K562 (cell line): ENCODE measurements around the gene TCF4. TPM values are rescaled to one million over a fixed set of nuclear protein-coding genes. Genes with fewer than 3 reads are reported as not detected.

Source experiments
- ATAC-seq: fragments of 200-7000 bp; cut with Tn5 transposase; 3 replicates; pipeline ENCODE4 v1.9.1; 2020; ENCODE audit warnings: moderate library complexity
- BruUV-seq: library from RNA; stranded (reverse); fragments of 400-500 nt; replicated peaks from 2 replicates; lab custom pipeline; 2021; lab: Mats Ljungman, UMichigan
- CTCF ChIA-PET: fragments of 300-600 bp; formaldehyde crosslinking; extraction: SDS; loops from one replicate; lab custom pipeline; 2021; ENCODE audit warnings: low intra/inter-chr PET ratio; lab: Yijun Ruan, JAX
- POLR2A ChIA-PET: fragments of 300-600, 350-650 bp; sonication (Branson Sonifier 250); formaldehyde crosslinking; extraction: SDS; loops from one replicate; lab custom pipeline; 2021; ENCODE audit warnings: antibody characterized with exemption, inconsistent platforms; lab: Yijun Ruan, JAX
- DNase-seq, 4 experiments: peaks; one replicate each; pipeline versions ENCODE4 v3.0.0 to v3.0.0-alpha.2; 2011 to 2018; ENCODE audit warnings: low spot score in 3 of 4, mixed read lengths in 3 of 4; ENCODE audit errors: extremely low read depth in 1 of 4
- FAIRE-seq: peaks from 2 replicates; lab custom pipeline; 2011; peaks lifted over from hg19 to GRCh38; lab: Jason Lieb, UNC
- H2AFZ ChIP-seq: 2 replicates; pipeline ENCODE4 v1.6.0; 2011; ENCODE audit warnings: low read depth, low read length, control low read depth, inconsistent platforms
- H3K27ac ChIP-seq: fragments of 200-600 bp; 3 replicates; pipeline ENCODE4 v1.8.0; 2011; ENCODE audit warnings: low read depth, mild to moderate bottlenecking, control low read depth, inconsistent platforms, low read length, moderate library complexity, mixed read lengths; ENCODE audit errors: extremely low read depth
- H3K27me3 ChIP-seq, 2 experiments: fragments of 300-600 bp in 1 of 2; 2 replicates in 1 of 2; 3 replicates in 1 of 2; pipeline versions ENCODE4 v1.6.0 to v1.8.0; 2011; ENCODE audit warnings: inconsistent platforms in 2 of 2, low read length in 2 of 2, mild to moderate bottlenecking in 1 of 2, mixed read lengths in 1 of 2, moderate library complexity in 1 of 2; ENCODE audit not compliant: control insufficient read depth in 2 of 2, insufficient read depth in 2 of 2
- H3K36me3 ChIP-seq: fragments of 300-600 bp; 3 replicates; pipeline ENCODE4 v1.8.0; 2011; ENCODE audit warnings: mild to moderate bottlenecking, low read length, inconsistent platforms; ENCODE audit not compliant: control insufficient read depth, insufficient read depth
- H3K4me1 ChIP-seq, 2 experiments: fragments of 200-600 bp in 1 of 2; replicated peaks in 1 of 2; 2 replicates in 1 of 2; 3 replicates in 1 of 2; pipeline versions ENCODE4 v1.5.1 to v1.8.0; 2011; ENCODE audit warnings: inconsistent platforms in 2 of 2, low read length in 2 of 2, mild to moderate bottlenecking in 1 of 2, mixed read lengths in 1 of 2, moderate library complexity in 1 of 2; ENCODE audit not compliant: control insufficient read depth in 2 of 2, insufficient read depth in 2 of 2
- H3K4me2 ChIP-seq: 2 replicates; pipeline ENCODE4 v1.6.1; 2011; ENCODE audit warnings: low read length, control low read depth, inconsistent platforms, mixed read lengths; ENCODE audit not compliant: insufficient read depth
- H3K4me3 ChIP-seq: fragments of 200-600 bp; sonication (generic), shearing (Covaris generic); 2 replicates; pipeline ENCODE4 v1.5.1; 2016; ENCODE audit warnings: control low read depth, inconsistent platforms
- H3K79me2 ChIP-seq: fragments of 200-600 bp; 3 replicates; pipeline ENCODE4 v1.8.0; 2011; ENCODE audit warnings: low read length, inconsistent platforms; ENCODE audit not compliant: control insufficient read depth, insufficient read depth
- H3K9ac ChIP-seq, 2 experiments: 2 replicates each; pipeline versions ENCODE4 v1.6.0 to v1.6.1; 2011; ENCODE audit warnings: low read depth in 2 of 2, low read length in 2 of 2, control low read depth in 1 of 2, inconsistent platforms in 1 of 2, mild to moderate bottlenecking in 1 of 2, mixed read lengths in 1 of 2; ENCODE audit not compliant: insufficient read depth in 1 of 2
- H3K9me1 ChIP-seq: one replicate; pipeline ENCODE4 v1.6.0; 2011; ENCODE audit warnings: inconsistent platforms, mild to moderate bottlenecking, low read length, moderate library complexity; ENCODE audit not compliant: control insufficient read depth, insufficient read depth
- H3K9me3 ChIP-seq: replicated peaks from 2 replicates; pipeline ENCODE4 v1.5.1; 2011; ENCODE audit warnings: low read depth, low read length, inconsistent platforms; ENCODE audit not compliant: control insufficient read depth, insufficient read depth
- H4K20me1 ChIP-seq: replicated peaks from 2 replicates; pipeline ENCODE4 v1.6.1; 2011; ENCODE audit warnings: low read length, inconsistent platforms, mixed read lengths; ENCODE audit not compliant: control insufficient read depth, insufficient read depth
- ESRRB ChIP-seq: fragments of 250-450 bp; sonication (Bioruptor Pico); IDR thresholded peaks from 2 replicates; pipeline ENCODE4 v1.5.0; 2020; ENCODE audit warnings: mild to moderate bottlenecking, moderate library complexity, borderline replicate concordance
- LCOR ChIP-seq: sonication (generic); formaldehyde crosslinking; IDR thresholded peaks from 2 replicates; pipeline ENCODE4 v1.8.0; 2022; ENCODE audit warnings: mild to moderate bottlenecking, missing genetic modification reagents
- LEF1 ChIP-seq: fragments of 450-650 bp; IDR thresholded peaks from 2 replicates; pipeline ENCODE4 v1.6.1; 2016; ENCODE audit warnings: mild to moderate bottlenecking
- PYGO2 ChIP-seq: fragments of 450-650 bp; IDR thresholded peaks from 2 replicates; pipeline ENCODE4 v1.6.1; 2016; ENCODE audit warnings: mild to moderate bottlenecking, missing genetic modification characterization, moderate library complexity, missing compliant biosample characterization
- SNIP1 ChIP-seq: fragments of 450-650 bp; IDR thresholded peaks from 2 replicates; pipeline ENCODE4 v1.7.1; 2017; ENCODE audit warnings: low read depth, mild to moderate bottlenecking
- ZNF354B ChIP-seq: fragments of 250-450 bp; sonication (Bioruptor Pico); IDR thresholded peaks from 2 replicates; pipeline ENCODE4 v1.4.0; 2020
- ZNF699 ChIP-seq: fragments of 250-450 bp; sonication (Bioruptor Pico); IDR thresholded peaks from 2 replicates; pipeline ENCODE4 v1.8.0; 2021; ENCODE audit warnings: mild to moderate bottlenecking, moderate library complexity; ENCODE audit not compliant: insufficient replicate concordance
- WGBS: fragments of 100-300 bp; shearing (Covaris generic); methylation state at CpG from one replicate; pipeline ENCODE4 v1.1.6; 2016; ENCODE audit warnings: low coverage, mixed read lengths; ENCODE audit not compliant: insufficient coverage; ENCODE audit errors: missing lambda C conversion rate; 5-methylcytosine and 5-hydroxymethylcytosine counted together
- in situ Hi-C: fragments of 300-500 bp; cut with MboI; formaldehyde crosslinking; loops from 4 replicates; pipeline ENCODE4 v1.15.0; 2018; ENCODE audit warnings: inconsistent platforms, mixed read lengths
- intact Hi-C: fragments of 100-400 bp; cut with micrococcal nuclease; formaldehyde crosslinking; loops from 2 replicates; pipeline ENCODE4 v1.14.2; 2022
- polyA plus RNA-seq, 8 experiments: library from polyadenylated mRNA; depleted of rRNA in 4 of 8; stranded (reverse) in 5 of 8; unstranded in 3 of 8; fragments of >200 nt; fragmentation: Nextera tagmentation in 2 of 8; fragmentation: Illumina TruSeq in 1 of 8; extraction: Ambion mirVana in 2 of 8; extraction: Trizol in 1 of 8; gene quantifications; 2 replicates each; pipeline versions ENCODE4 v1.2.1 to v1.2.3, GENCODE V29; 2011 to 2014; ENCODE audit warnings: inconsistent platforms in 1 of 8, missing spikeins in 1 of 8
- total RNA-seq, 7 experiments: library from RNA; depleted of rRNA in 6 of 7; stranded (reverse); fragments of >200 nt in 6 of 7; fragmentation: Illumina TruSeq in 2 of 7; extraction: Trizol in 2 of 7; gene quantifications; 2 replicates each; pipeline versions ENCODE4 v1.2.1 to v1.2.3, GENCODE V29; 2011 to 2021; ENCODE audit warnings: low replicate concordance in 1 of 7
- TF ChIP-seq, protein P1 (sequence below): fragments of 250-450 bp; sonication (Bioruptor Pico); IDR thresholded peaks from 2 replicates; pipeline ENCODE4 v1.8.0; 2021; ENCODE audit warnings: moderate library complexity, mild to moderate bottlenecking, inconsistent platforms
- TF ChIP-seq, protein P2 (sequence below): fragments of 250-450 bp; sonication (Bioruptor Pico); IDR thresholded peaks from 2 replicates; pipeline ENCODE4 v1.4.0; 2020
- TF ChIP-seq, protein P3 (sequence below): sonication (generic); formaldehyde crosslinking; IDR thresholded peaks from 2 replicates; pipeline ENCODE4 v1.8.1; 2022; ENCODE audit warnings: missing genetic modification reagents

TCF4 gene
- total and polyA plus RNA-seq, 9 of the 15 experiments (the other 6 are each of a cell fraction or from before 2014, with no cell fraction given) = 4.8 to 24.7 (median 15.2) TPM

DNA sequence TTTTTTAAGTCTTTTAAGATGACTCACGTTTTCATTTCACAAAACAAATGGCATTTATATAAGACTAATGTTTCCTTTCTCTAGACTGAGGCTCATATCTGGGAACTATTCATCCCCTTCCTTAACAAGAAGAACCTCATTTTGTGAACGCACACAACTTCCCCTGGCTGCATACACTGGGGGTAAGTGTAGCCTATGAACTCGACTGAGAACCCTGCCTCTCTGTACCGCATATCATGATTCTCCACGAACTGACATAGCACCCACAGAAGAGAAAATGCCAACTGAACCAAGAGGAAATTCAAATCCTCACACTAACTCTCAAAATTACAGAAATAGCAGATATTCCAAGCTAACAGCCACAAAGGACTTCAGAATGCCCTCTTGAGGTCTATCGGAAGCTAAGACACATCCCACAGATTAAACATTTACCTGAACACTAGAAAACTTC, 236.7 kb downstream of the TCF4 start:
- Histone ChIP-seq H2AFZ (no peak overlapping the region), H3K9me1 (no peaks in the 10 kb centered on the region), H3K4me2 (no peak overlapping the region), H3K4me3 (no peak overlapping the region), H3K27me3 (no peaks in the 10 kb centered on the region), H3K9me3 (no peaks in the 10 kb centered on the region), H3K79me2 (no peaks in the 10 kb centered on the region), H3K9ac (no peak overlapping the region), H3K4me1 (no peaks in the 10 kb centered on the region), H3K36me3 (no peaks in the 10 kb centered on the region), H4K20me1 (no peaks in the 10 kb centered on the region), H3K27ac (no peak overlapping the region)
- WGBS = 73% methylated on average over 6 of the region's 6 CpGs
- CTCF ChIA-PET = no interaction called here
- BruUV-seq = no TSS peak
- FAIRE-seq = no peak
- in situ Hi-C loops = no loop called here
- TF ChIP-seq, protein P1, sequence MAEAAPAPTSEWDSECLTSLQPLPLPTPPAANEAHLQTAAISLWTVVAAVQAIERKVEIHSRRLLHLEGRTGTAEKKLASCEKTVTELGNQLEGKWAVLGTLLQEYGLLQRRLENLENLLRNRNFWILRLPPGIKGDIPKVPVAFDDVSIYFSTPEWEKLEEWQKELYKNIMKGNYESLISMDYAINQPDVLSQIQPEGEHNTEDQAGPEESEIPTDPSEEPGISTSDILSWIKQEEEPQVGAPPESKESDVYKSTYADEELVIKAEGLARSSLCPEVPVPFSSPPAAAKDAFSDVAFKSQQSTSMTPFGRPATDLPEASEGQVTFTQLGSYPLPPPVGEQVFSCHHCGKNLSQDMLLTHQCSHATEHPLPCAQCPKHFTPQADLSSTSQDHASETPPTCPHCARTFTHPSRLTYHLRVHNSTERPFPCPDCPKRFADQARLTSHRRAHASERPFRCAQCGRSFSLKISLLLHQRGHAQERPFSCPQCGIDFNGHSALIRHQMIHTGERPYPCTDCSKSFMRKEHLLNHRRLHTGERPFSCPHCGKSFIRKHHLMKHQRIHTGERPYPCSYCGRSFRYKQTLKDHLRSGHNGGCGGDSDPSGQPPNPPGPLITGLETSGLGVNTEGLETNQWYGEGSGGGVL (CRISPR knock-in tag) = no peak
- TF ChIP-seq LEF1 = no peak
- TF ChIP-seq ZNF354B = no peak
- TF ChIP-seq PYGO2 (tag) = no peak
- no peak for TF ChIP-seq ESRRB (CRISPR knock-in tag)
- TF ChIP-seq, protein P2, sequence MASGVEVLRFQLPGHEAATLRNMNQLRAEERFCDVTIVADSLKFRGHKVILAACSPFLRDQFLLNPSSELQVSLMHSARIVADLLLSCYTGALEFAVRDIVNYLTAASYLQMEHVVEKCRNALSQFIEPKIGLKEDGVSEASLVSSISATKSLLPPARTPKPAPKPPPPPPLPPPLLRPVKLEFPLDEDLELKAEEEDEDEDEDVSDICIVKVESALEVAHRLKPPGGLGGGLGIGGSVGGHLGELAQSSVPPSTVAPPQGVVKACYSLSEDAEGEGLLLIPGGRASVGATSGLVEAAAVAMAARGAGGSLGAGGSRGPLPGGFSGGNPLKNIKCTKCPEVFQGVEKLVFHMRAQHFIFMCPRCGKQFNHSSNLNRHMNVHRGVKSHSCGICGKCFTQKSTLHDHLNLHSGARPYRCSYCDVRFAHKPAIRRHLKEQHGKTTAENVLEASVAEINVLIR (CRISPR knock-in tag) = no peak
- TF ChIP-seq, protein P3, sequence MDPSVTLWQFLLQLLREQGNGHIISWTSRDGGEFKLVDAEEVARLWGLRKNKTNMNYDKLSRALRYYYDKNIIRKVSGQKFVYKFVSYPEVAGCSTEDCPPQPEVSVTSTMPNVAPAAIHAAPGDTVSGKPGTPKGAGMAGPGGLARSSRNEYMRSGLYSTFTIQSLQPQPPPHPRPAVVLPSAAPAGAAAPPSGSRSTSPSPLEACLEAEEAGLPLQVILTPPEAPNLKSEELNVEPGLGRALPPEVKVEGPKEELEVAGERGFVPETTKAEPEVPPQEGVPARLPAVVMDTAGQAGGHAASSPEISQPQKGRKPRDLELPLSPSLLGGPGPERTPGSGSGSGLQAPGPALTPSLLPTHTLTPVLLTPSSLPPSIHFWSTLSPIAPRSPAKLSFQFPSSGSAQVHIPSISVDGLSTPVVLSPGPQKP (CRISPR knock-in tag) = no peak
- no peak for TF ChIP-seq SNIP1
- no peak for TF ChIP-seq LCOR (CRISPR knock-in tag)
- no peak for TF ChIP-seq ZNF699 (CRISPR knock-in tag)
- no peak for DNase-seq
- intact Hi-C loops = no loop called here
- no peak for ATAC-seq
- POLR2A ChIA-PET = interaction anchor here (1.3 kb wide), 1 partner anchor 11 kb away, joined by 3 read pairs; no protein-coding TSS in a partner anchor
